H54 (cell line): Measurements from ENCODE around the gene COL16A1.

Experiments used
- DNase-seq: peaks from one replicate; pipeline ENCODE4 v3.0.0; 2011; ENCODE audit warnings: low spot score, mixed read lengths; ENCODE audit not compliant: insufficient read length
- FAIRE-seq: peaks from 3 replicates; lab custom pipeline; 2011; peaks lifted over from hg19 to GRCh38; lab: Jason Lieb, UNC
- POLR2A ChIP-seq: IDR thresholded peaks from 2 replicates; pipeline ENCODE4 v1.6.1; 2011; ENCODE audit warnings: low read depth, mild to moderate bottlenecking, low read length

The COL16A1 gene

DNA sequence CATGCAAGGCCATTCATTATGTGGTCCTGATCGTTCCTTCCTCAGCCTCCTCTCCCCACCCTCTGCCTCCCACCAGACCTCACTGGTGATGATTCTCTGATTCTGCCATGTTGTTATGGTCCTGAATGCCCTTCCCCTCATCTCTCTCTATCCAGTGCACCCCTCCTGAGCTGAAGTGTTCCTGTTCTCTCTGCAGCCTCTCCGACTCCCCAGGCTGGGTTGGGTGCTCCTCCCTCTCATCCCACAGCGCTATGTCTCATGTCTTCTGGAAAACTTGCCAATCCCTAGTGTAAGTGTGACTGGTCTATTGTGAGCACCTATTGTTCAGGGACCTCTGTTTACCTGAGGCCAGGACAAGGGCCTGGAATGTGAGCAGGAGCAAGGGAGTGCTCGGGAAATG, 48.1 kb downstream of the COL16A1 start:
- DNase-seq (no peak), FAIRE-seq (no peak)
- no peak for TF ChIP-seq POLR2A

DNA sequence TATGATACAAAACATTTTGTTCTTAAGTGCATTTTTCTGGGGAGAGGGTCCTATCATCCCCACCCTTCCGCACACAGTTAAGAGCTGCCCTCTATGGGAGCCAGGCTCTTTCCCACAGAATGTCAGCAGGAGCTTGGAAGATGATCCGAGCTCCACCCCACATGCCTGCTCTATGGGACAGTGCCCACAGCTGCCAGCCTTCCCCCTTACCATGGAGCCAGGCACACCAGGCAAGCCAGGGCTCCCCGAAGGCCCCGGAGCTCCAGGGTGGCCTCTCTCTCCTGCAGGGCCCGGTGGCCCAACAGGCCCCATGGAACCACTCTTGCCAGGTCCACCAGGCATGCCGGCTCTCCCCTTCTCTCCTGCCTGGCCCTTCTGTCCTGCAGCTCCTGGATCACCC, 48.7 kb downstream of the COL16A1 start:
- TF ChIP-seq POLR2A: no peak
- DNase-seq (no peak), FAIRE-seq (no peak)

DNA sequence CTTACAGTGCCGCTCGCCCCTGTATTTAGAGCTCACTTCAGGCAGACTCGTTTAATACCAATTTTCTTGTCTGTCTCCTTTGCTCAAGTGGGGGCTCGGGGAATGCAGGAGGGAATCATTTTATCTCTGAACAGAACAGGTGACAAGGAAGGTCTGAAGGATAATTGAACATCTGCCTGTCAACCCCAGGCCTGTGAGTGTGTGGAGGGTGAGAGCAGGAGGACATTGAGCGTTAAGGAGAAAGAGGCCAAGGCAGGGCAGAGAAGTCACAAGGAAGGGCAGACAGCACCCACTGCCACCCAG, 49.4 kb downstream of the COL16A1 start:
- TF ChIP-seq POLR2A: no peak
- FAIRE-seq (no peak), DNase-seq (no peak)

DNA sequence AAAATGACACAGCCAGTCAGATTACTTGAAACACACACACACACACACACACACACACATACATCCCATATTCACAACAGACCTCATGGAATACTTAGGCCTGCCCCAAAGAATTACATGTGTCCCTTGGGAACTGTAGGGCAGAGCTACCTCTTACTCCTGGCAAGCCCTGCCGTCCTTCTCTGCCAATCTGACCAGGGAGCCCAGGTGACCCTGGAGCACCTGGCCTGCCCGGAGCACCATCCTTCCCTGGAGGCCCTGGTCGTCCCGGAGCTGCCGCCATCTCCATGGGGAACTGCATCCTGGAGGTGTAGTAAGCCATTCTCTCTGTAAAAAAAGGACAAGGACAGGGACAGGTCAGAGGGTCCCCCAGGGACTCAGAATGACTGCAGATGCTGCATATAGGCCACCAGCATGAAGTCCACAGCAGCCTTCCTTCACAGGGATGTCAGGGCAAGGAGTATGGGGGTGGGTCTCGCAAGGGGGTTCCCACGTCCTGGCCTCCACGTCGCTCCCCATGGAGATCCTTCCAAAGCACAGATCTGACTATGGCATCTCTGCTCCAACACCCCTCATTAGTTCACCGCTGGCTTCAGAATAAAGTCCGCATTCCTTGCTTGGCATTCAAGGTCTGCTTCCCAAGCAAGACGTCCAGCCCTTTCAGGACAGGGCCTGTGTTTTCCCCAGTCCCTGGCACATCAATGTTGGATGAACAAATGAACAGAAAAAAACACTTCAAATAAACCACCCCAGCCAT, 49.9 kb downstream of the COL16A1 start:
- no peak for TF ChIP-seq POLR2A
- FAIRE-seq: no peak
- no peak for DNase-seq

DNA sequence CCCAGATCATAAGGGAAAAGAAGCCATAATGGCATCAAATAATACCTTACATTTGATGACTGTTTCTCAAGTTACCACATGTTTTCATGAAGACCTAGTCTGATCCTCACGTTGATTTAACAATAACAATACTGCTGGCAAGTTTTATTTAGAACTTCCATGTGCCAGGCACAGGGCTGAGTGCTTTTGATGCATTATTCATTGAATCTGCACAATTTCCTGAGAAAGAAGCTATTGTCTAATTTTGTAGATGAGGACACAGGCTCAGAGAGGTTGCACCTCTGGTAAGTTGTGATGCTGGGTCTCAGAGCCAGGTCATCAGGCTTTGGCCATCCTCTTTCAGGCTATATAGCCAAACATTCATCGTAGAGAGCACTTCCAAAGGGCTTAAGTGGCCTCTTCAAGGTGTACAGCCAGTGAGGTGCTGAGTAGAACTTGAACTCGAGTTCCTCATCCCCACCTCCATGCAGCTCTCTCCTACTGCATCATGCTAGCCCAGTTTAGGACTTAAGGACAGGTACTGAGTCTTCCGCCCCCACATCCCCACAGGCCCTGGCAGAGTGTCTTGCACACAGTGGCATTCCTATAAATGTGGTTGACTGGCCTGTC, 50.8 kb downstream of the COL16A1 start:
- DNase-seq (no peak), FAIRE-seq (no peak)
- TF ChIP-seq POLR2A: no peak

DNA sequence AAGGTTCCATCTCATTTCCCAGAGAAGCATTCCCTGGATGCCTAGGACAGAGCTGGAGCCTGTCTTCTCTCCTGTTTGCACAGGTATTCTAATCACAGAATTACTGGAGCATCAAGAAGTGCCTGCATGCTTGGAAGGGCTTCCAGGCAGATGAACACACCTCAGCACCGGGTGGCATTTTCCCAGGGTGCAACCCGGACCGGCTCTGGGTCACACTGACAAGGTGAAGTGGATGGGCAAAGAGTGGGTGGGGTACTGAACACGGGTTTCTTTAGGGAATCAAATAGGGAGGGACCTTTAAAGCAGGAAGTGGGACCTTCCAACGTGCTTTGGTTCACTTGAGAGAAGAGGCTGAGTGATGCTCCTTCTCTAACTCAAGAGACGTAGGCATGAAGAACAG, 52.1 kb downstream of the COL16A1 start:
- no peak for TF ChIP-seq POLR2A
- DNase-seq (no peak), FAIRE-seq (no peak)

DNA sequence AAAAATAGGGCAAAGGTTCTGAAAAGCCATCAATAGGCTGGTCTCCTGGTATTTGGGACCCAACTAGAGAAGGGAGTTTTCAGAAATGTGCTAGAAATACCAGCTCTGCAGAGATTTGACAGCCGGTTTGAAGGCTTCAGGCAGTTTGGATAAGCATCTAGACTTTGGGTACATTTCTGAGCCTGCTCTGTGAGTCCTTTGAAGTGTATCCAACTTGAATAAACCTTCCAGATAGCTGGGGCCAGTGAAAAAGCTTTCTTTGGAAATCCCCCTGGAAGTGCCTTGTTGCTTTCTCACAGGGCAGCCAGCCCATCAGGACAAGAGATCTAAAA, 52.8 kb downstream of the COL16A1 start:
- DNase-seq: no peak
- no peak for FAIRE-seq
- no peak for TF ChIP-seq POLR2A

DNA sequence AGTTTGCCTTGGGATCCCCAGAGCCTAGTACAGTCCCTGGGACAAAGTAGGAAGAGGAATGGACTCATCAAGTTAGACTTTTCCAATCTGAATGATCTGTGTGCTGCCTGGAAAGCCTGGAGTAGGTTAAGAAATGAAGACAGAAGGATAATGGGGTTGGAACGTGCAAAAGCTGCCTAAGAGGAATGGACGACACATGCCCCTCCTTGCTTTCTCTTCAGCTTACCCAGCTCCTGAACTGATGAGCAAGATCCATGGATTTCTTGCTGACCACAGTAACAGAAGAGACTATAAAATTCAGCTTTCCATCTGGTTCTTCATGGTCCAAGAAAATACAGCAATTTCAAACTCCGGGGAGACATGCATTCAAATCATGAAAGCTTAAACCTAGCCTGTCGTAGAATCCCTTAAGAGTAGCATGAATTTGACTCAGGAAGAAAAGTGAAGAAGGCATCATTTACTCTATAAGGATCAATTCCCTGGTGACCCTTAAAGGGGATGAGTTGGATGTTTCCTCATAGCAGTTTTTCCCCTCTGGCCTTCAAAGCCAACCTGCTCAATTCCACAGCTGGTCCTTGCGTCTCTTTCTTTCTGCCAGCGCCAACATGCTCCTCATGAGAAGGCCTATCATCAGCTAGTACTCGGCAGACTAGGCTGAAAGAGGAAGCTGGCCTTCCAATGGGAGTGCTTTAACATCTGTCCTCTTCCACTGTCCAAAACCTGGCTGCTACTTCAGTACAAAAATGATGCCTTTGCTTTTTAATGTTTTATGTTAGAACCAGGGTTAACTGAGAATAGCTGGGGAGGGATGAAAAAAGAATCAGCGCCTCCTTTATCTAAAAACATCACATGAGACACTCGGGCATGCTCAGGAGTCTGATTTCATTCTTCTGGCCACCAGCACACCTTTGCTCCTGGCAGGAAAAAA, 53.4 kb downstream of the COL16A1 start:
- no peak for TF ChIP-seq POLR2A
- FAIRE-seq (no peak), DNase-seq (no peak)

DNA sequence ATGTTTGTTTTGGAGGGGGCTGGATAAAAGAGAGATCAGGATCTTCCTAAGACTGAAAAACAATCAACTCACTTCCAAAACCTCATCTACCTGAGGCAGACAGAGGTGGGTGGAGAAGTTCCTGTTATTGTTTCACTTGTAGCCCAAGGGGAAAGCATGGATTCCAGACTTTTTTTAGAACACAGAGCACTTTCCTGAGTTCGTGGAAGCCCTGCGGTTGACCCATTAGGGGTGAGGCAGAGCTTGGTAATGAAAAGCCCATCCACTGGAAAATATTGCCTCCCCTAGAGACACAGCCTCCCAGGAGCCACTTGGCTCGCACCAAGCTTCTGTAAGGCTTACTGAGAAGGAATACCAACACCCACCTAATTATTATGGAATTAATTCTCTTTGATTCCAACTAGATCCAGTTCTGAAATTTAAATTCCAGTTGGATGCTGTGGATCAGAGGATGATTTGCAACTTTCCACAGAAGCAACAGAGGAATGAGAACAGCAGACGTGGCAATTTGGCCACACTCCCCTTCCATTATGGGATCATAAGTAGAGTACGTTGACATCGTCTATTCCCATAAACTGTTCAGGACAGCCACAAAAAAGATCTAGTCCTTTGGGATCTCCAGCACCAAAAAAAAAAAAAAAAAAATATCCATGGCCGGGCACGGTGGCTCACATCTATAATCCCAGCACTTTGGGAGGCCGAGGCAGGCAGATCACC, 55.0 kb downstream of the COL16A1 start:
- no peak for TF ChIP-seq POLR2A
- FAIRE-seq (no peak), DNase-seq (no peak)

DNA sequence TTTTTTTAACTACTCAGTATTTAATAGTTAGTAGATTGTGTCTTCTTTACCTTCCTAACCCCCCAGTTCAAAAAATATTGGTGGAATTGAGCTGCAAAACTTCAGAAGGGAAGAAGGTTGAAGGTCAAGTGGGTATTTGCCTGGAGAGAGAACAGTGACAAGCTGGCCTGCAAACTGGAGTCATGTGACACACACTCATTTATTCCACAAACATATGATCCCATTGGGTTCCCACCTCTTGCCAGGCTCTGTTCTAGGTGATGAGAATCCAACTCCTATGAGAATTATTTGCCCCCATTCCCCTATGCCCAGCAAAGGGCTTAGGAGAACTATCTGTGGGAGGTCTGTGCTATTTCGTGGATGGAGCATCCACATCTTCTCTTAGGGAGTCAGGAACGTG, 55.6 kb downstream of the COL16A1 start:
- DNase-seq: no peak
- no peak for FAIRE-seq
- TF ChIP-seq POLR2A: no peak

DNA sequence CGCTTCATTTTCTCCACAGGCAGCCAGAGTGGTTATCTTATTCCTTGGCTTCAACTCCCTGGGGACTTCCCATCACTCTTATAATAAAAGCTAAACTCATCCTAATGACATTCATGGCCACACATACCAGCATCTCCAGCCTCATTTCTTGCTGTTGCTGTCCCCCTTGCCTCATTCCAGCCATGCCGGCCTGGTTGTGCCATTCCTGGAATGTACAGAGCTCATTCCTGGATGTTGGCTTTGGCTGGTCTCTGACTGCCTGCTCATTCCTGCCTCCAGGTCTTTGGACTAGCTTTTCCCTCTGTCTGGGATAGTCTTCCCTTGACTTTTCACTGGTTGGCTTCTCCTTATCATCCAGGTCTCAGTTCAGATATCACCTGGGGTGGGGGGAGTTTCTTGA, 56.7 kb downstream of the COL16A1 start:
- DNase-seq: no peak
- no peak for TF ChIP-seq POLR2A
- FAIRE-seq: no peak

DNA sequence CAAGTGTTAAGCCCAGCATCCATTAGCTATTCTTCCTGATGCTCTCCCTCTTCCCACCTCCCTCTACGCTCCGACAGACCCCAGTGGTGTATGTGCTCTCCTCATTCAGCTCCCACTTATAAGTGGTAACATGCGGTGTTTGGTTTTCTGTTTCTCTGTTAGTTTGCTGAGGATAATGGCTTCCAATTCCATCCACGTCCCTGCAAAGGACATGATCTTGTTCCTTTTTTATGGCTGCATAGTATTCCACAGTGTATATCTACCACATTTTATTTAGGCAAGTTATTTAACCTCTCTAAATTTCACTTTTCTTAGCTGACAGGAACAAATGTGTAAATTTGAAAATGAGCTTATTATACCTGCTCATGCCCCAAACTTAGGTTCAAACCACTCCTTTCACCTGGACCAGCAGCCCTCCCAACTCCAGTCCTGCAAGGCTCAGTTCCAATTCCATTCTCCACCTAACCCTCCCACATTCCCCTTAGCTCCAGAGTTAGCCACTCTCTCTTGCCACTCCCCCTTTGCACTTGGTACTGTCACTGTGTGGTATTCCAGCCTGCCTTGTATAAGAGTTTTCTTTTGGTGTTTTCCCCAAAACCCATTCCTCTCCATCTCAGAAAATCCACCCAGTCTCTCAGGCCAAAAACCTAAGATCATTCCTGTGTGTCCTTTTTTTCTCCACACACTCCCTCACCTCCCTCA, 57.4 kb downstream of the COL16A1 start:
- no peak for TF ChIP-seq POLR2A
- DNase-seq (no peak), FAIRE-seq (no peak)

DNA sequence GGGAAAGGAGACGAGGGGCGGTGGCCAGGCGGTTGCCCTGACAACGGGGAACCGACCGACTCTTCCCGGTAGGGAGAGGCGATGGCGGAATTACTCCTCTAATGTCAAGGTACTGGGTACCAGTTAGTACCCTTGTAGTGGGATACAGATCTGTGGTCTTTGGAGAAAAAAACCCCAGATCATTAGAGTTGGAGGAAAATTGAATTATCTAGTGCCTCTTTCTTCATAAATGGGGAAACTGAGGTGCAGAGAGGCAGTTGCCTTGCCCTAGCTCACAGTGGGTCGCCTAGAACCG, 58.6 kb downstream of the COL16A1 start:
- DNase-seq: no peak
- peak; percentile 20; the same call in 1 of the 2 replicates for TF ChIP-seq POLR2A

More for the DNA sequence above, 58.6 kb downstream of the COL16A1 start:
- no peak for FAIRE-seq
